Retinal pigment epithelial cell (primary cell): ENCODE measurements around the gene DPP7.
"Not testable (repeated sequence)": the region's sequence is repeated elsewhere in the genome, so short reads cannot be mapped to it uniquely, and the experiment has no call there.

Source experiments
- DNase-seq: peaks from one replicate; pipeline ENCODE4 v3.0.0-alpha.2; 2010; ENCODE audit warnings: low read depth
- H3K4me3 ChIP-seq: 2 replicates; pipeline ENCODE4 v1.5.1; 2011; ENCODE audit warnings: mild to moderate bottlenecking, low read length, control low read depth, moderate library complexity
- CTCF ChIP-seq: conservative IDR thresholded peaks from 2 replicates; pipeline ENCODE4 v1.5.1; 2011; ENCODE audit warnings: low read depth, low read length, control low read depth, inconsistent platforms

Gene DPP7

GRCh38 chr9:137063311-137064026, 51.1 kb downstream of the DPP7 start:
- TF ChIP-seq CTCF: no peak
- no peak for DNase-seq
- H3K4me3 ChIP-seq: no peak overlapping the region

DNA sequence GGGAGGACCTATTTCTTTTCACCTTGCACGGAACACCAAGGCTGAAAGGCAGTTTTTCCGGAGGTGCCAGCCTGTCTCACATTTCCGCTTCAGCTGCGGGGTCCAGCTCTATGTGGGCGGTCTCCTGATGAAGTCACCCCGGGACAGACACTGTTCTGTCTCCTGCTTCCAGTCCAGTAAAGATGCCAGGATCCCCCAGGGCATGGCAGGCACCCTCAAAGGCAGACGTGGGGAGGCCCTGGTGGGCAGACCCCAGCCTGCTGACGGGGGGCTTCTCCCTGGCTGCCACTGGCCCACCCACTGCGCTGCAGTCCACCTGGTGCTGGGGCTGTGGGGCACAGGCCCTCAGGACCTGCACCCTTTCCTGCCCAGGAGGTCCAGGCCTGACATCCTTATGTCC, 51.7 kb downstream of the DPP7 start:
- not testable (repeated sequence) for H3K4me3 ChIP-seq

DNA sequence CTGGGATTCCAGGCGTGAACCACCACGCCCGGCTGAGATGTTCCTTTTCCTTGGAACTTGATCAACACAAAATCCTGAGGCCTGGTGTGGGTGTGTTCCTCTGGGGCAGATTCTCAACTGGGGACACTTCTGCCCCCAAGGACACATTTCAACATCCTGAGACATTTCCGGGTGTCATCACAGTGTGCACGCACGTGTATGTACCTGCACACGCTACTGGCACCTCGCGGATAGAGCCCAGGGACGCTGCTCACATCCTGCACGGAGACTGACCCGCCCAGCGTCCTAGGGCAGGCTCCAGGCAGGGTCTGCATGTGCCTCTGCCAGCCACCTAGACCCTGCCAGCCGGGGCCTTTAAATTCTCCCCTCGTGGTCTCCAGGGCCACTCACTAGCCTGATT, 52.1 kb downstream of the DPP7 start:
- TF ChIP-seq CTCF: no peak
- H3K4me3 ChIP-seq: no peak overlapping the region
- DNase-seq: no peak

More for the DNA sequence above, 51.7 kb downstream of the DPP7 start:
- not testable (repeated sequence) for DNase-seq
